GM18507 (cell line): ENCODE measurements around the gene TDRD12.
"Not testable (repeated sequence)": the region's sequence is repeated elsewhere in the genome, so short reads cannot be mapped to it uniquely, and the experiment has no call there.

ENCODE experiments used
- DNase-seq: peaks from one replicate; pipeline ENCODE4 v3.0.0; 2011; ENCODE audit warnings: low read depth; ENCODE audit not compliant: insufficient read length; ENCODE audit errors: extremely low spot score
- FAIRE-seq: peaks from 2 replicates; lab custom pipeline; 2011; peaks lifted over from hg19 to GRCh38; lab: Jason Lieb, UNC

Gene TDRD12

GRCh38 chr19:32856818-32857217 is 137.3 kb downstream of the TDRD12 start:
- FAIRE-seq, DNase-seq: not testable (repeated sequence)

GRCh38 chr19:32857584-32857983 is 138.0 kb downstream of the TDRD12 start:
- DNase-seq, result no peak
- FAIRE-seq, result no peak

GRCh38 chr19:32858155-32858554 is 138.6 kb downstream of the TDRD12 start:
- no peak for DNase-seq
- no peak for FAIRE-seq

GRCh38 chr19:32858559-32858958 is 139.0 kb downstream of the TDRD12 start:
- FAIRE-seq (no peak), DNase-seq (no peak)

- DNase-seq (no peak), FAIRE-seq (no peak)
Measured at GRCh38 chr19:32859591-32859990, 140.0 kb downstream of the TDRD12 start.

- FAIRE-seq, result no peak
- DNase-seq, result no peak
Measured at GRCh38 chr19:32861596-32861995, 142.0 kb downstream of the TDRD12 start.

- no peak for FAIRE-seq
- no peak for DNase-seq
Measured at GRCh38 chr19:32862173-32862572, 142.6 kb downstream of the TDRD12 start.

GRCh38 chr19:32862741-32863140 is 143.2 kb downstream of the TDRD12 start:
- DNase-seq (no peak), FAIRE-seq (no peak)

- FAIRE-seq (no peak), DNase-seq (no peak)
Measured at GRCh38 chr19:32863301-32863700, 143.7 kb downstream of the TDRD12 start.

- no peak for DNase-seq
- FAIRE-seq, result no peak
Measured at GRCh38 chr19:32863841-32864240, 144.3 kb downstream of the TDRD12 start.

GRCh38 chr19:32864318-32865007 is 144.9 kb downstream of the TDRD12 start:
- FAIRE-seq (no peak), DNase-seq (no peak)

GRCh38 chr19:32865326-32865725 is 145.8 kb downstream of the TDRD12 start:
- FAIRE-seq (no peak), DNase-seq (no peak)

- FAIRE-seq (no peak), DNase-seq (no peak)
Measured at GRCh38 chr19:32866061-32866460, 146.5 kb downstream of the TDRD12 start.

GRCh38 chr19:32866564-32867265 is 147.1 kb downstream of the TDRD12 start:
- FAIRE-seq, result no peak
- DNase-seq, result no peak

- FAIRE-seq, DNase-seq: not testable (repeated sequence)
Measured at GRCh38 chr19:32867436-32867835, 147.9 kb downstream of the TDRD12 start.

GRCh38 chr19:32868206-32868950 is 148.8 kb downstream of the TDRD12 start:
- no peak for DNase-seq
- no peak for FAIRE-seq

GRCh38 chr19:32869369-32869965 is 149.9 kb downstream of the TDRD12 start, which contains the start of gene SLC7A9:
SLC7A9 (minus strand) TSS chr19:32869767; CDS start chr19:32868534, 1,233 bp downstream.
- FAIRE-seq, result no peak
- no peak for DNase-seq

- no peak for DNase-seq
- FAIRE-seq, result no peak
Measured at GRCh38 chr19:32869966-32870573, 150.5 kb downstream of the TDRD12 start.

- DNase-seq (no peak), FAIRE-seq (no peak)
Measured at GRCh38 chr19:32870981-32871451, 151.4 kb downstream of the TDRD12 start.
